ENCODE results near the gene MPZ. TPM values are rescaled to one million over a fixed set of nuclear protein-coding genes. Genes with fewer than 3 reads are reported as not detected.

The MPZ gene
- total and polyA plus RNA-seq, 9 of the 15 experiments (the other 6 are each of a cell fraction or from before 2014, with no cell fraction given), result 0.22 to 16.6 (median 10.9) TPM

GRCh38 chr1:161314201-161314981 lies 4.6 kb upstream of the MPZ start, which contains the start of gene SDHC (continued):
- TF ChIP-seq ZNF592 (IDR thresholded peaks at IDR 0.05) (peak; percentile 79; the same call in 1 of the 2 replicates), RBM25 (IDR thresholded peaks at IDR 0.05; ENCODE audit: low read depth, low read length, severe bottlenecking) (no peak), NCOA1 (IDR thresholded peaks at IDR 0.05; ENCODE audit: low read depth) (no peak), ZNF165 (CRISPR knock-in tag; IDR thresholded peaks at IDR 0.05; ENCODE audit: borderline replicate concordance) (no peak), FOXP1 (CRISPR knock-in tag; IDR thresholded peaks at IDR 0.05) (peak; percentile 90; the same call in 1 of the 2 replicates), HDAC1 (IDR thresholded peaks at IDR 0.05) (no peak; a peak in 1 of 4 replicates), TFE3 (CRISPR knock-in tag; IDR thresholded peaks at IDR 0.05) (peak; percentile 96), MIER1 (IDR thresholded peaks at IDR 0.05; ENCODE audit: low read depth) (0 out of 2 replicates have a peak, but pooled peaks have one; percentile 28), MXD1 (CRISPR knock-in tag; IDR thresholded peaks at IDR 0.05; ENCODE audit: borderline replicate concordance, poor library complexity, severe bottlenecking) (no peak), ZNF408 (CRISPR knock-in tag; IDR thresholded peaks at IDR 0.05; ENCODE audit: low read depth) (no peak), ATF7 (IDR thresholded peaks at IDR 0.05) (peak; percentile 82; the same call in 1 of the 2 replicates), HDAC2 (IDR thresholded peaks at IDR 0.05) (peak; percentile 44; the same call in 1 of the 2 replicates), CREM (IDR thresholded peaks at IDR 0.05; ENCODE audit: low read depth) (peak; percentile 97), ZKSCAN1 (IDR thresholded peaks at IDR 0.05; ENCODE audit: low read depth, low read length) (no peak), SIRT6 (IDR thresholded peaks at IDR 0.05; ENCODE audit: low read depth, low read length) (no peak), XRCC3 (IDR thresholded peaks at IDR 0.05) (no peak), HDAC3 (IDR thresholded peaks at IDR 0.05; ENCODE audit: borderline replicate concordance, partially characterized antibody) (no peak), CBX5 (IDR thresholded peaks at IDR 0.05; ENCODE audit: borderline replicate concordance, low read depth) (no peak), TAF9B (IDR thresholded peaks at IDR 0.05; ENCODE audit: partially characterized antibody) (peak; percentile 96), ZNF263 (CRISPR knock-in tag; IDR thresholded peaks at IDR 0.05; ENCODE audit: borderline replicate concordance) (no peak), RFX1 (IDR thresholded peaks at IDR 0.05) (peak; percentile 62), MAFK (IDR thresholded peaks at IDR 0.05; ENCODE audit: low read length) (no peak), TCF15 (CRISPR knock-in tag; IDR thresholded peaks at IDR 0.05) (no peak)
